ENCODE measurements around the gene COL5A1.

COL5A1 gene

DNA sequence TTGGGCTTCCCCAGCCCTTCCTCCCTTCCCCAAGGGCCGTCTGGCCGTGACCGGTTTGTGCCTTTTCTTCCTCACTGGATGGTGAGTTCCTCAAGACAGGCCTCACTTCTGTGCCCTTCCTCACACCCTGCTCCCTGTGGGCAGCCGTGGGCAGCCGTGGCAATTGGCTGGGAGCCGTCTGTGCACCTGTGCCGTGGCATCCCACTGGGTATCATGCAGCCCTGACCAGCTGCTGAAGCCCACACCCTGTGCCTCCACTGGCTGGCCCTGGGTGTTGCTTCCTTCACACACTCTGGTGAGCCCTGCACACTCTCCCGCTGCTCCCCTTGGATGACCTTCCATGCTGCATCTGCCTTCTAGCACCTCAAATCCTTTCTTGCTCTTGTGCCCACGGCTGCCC, 100.2 kb downstream of the COL5A1 start:
- no peak for DNase-seq (ENCODE audit: low read depth in 2 of 2)

DNA sequence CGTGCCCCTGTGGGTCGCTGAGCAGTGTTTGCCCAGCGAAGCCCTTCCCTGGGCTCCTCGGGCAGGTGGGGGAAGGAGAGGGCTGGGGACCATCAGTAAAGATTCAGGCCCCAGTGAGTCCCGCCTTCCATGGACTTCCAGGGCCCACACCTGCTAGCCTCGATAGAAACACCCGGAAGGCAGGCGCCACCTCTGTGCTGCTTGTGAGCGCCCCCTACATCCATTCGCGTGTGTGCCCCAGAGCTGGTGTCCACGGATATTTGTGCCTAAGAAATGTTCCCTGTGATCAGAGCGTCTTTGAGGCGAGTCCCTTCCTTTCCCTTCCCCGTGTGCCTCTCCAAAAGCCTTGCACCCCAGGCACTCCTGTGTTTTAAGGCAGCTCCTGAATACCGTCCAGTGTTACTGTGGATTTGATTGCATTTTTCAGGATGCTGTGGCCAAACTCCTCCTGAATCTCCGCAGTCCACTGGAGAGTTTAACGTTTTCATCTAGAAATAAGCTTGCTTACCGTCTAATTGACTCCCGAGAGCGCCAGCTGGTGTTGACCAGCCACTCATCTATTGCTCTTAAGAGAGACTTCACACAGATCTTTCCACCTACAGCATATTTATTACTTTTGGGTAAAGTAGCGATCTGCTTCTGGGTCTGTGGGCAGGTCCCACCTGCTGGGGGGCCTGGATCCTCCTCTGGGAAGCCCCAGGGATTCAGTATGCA, 101.4 kb downstream of the COL5A1 start:
- no peak for DNase-seq (ENCODE audit: low read depth in 2 of 2)

GRCh38 chr9:134743853-134744252, 102.2 kb downstream of the COL5A1 start:
- no peak for DNase-seq (ENCODE audit: low read depth in 2 of 2)

GRCh38 chr9:134744385-134745295, 103.0 kb downstream of the COL5A1 start:
- no peak for DNase-seq (ENCODE audit: low read depth in 2 of 2)

DNA sequence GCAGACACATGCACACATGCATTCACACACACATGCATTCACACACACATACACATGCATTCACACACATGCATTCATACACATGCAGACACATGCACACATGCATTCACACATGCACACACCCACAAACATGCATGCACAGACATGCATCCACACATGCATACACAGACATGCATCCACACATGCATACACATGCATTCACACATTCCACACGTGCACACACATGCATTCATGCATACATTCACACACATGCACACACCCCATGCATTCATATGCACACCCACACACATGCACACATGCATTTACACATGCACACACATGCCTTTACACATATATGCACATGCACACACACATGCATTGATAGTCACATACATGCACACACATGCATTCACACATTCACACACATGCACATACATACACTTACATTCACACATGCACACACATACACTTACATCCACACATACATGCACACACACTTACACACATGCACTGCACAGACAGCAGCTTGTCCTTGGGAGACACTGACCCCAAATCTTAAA, 106.4 kb downstream of the COL5A1 start:
- no peak for DNase-seq (ENCODE audit: low read depth in 2 of 2)

DNA sequence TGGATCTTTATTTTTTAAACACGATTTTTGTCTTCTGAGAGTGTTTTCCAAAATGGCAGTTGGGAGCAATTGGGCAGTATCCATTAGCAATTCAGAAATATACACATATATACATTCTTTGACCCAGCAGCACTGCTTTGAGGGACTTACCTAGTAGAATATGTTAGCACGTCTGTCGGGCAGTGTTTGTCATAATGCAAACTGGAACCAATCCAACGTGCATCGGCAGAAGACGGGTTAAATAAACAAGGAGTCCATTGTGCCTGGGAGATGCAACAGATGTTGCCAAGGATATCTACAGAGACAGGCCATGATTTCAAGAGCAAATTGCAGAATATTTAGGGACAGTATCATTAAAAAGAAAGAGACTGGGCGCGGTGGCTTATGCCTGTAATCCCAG, 107.0 kb downstream of the COL5A1 start:
- no peak for DNase-seq (ENCODE audit: low read depth in 2 of 2)

DNA sequence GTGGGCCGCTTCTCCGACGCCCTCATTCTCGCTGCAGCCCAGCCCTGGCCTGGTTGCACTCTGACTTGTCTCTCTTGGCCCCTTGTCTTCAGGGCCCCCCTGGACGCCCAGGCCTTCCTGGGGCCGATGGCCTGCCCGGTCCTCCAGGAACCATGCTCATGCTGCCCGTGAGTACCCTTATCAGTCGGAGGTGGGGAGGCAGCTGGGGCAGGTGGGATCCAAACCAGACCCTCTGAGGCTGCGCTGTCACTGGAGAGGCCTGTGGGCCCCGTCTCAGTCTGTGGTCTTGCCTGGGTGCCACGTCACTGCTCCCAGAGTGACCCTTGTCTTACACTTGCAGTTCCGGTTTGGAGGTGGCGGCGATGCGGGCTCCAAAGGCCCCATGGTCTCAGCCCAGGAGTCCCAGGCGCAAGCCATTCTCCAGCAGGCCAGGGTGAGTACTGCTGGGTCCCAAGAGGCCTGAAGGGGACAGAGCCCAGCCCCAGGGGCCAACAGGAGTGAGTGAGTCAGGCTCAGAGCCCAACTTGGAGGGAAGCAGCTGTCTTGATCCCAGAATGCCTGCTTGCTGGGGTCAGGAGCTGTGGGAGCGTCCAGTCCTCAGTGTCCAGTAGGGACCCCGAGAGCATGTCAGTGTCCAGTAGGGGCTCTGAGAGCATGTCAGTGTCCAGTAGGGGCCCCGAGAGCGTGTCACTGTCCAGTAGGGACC, 109.0 kb downstream of the COL5A1 start:
- no peak for DNase-seq (ENCODE audit: low read depth in 2 of 2)

DNA sequence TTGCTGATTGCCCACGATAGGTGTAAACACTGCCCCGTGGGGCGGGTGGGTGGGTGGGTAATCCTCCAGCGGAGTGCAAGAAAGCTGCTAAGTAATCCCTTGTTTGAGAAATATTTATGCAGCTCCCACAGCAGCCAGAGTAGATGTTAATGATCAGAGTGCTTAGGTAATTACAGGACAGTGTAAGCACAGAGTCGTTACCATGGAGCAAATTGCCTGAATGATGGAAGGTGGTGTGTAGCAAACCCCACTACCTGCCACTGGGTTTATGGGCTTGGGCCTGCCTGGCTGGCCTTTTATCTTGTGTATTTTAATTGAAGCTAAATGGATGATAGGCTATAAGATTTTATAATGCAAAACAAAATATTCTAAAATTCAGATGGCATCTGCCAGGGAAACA, 110.0 kb downstream of the COL5A1 start:
- DNase-seq (ENCODE audit: low read depth in 2 of 2) = no peak

GRCh38 chr9:134752471-134753168, 111.0 kb downstream of the COL5A1 start:
- DNase-seq (ENCODE audit: low read depth in 2 of 2) = no peak

- no peak for DNase-seq (ENCODE audit: low read depth in 2 of 2)
Observed at GRCh38 chr9:134753191-134753590, 111.6 kb downstream of the COL5A1 start.

GRCh38 chr9:134755221-134755907, 113.8 kb downstream of the COL5A1 start:
- no peak for DNase-seq (ENCODE audit: low read depth in 2 of 2)

GRCh38 chr9:134756098-134756497, 114.5 kb downstream of the COL5A1 start:
- DNase-seq (ENCODE audit: low read depth in 2 of 2) = no peak

GRCh38 chr9:134757216-134757975, 115.8 kb downstream of the COL5A1 start:
- no peak for DNase-seq (ENCODE audit: low read depth in 2 of 2)

DNA sequence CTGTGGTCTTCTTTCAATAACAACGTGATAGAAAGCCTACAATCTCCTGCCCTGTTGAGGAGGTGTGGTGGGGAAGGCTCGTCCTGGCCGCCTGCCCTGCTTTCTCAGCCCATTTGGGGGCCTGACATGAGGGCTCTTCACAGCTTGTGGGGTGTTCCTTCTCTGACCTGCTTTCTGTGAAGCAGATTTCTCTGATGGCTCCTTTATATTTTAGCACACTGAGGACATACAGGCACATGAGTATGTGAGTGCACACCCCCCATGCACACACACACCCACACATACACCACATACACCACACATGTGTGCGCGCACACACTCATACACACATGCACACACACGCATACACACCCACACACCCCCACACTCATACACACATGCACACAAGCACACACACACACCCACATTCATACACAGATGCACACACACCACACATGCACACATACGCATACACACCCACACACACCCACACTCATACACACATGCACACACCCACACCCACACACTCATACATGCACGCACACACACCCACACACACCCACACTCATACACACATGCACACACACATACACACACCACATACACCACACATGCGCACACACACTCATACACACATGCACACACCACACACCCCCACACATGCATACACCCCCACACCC, 117.5 kb downstream of the COL5A1 start:
- no peak for DNase-seq (ENCODE audit: low read depth in 2 of 2)

- DNase-seq (ENCODE audit: low read depth in 2 of 2) = no peak
Observed at GRCh38 chr9:134759913-134760312, 118.3 kb downstream of the COL5A1 start.

- no peak for DNase-seq (ENCODE audit: low read depth in 2 of 2)
Observed at GRCh38 chr9:134760750-134761420, 119.3 kb downstream of the COL5A1 start.

DNA sequence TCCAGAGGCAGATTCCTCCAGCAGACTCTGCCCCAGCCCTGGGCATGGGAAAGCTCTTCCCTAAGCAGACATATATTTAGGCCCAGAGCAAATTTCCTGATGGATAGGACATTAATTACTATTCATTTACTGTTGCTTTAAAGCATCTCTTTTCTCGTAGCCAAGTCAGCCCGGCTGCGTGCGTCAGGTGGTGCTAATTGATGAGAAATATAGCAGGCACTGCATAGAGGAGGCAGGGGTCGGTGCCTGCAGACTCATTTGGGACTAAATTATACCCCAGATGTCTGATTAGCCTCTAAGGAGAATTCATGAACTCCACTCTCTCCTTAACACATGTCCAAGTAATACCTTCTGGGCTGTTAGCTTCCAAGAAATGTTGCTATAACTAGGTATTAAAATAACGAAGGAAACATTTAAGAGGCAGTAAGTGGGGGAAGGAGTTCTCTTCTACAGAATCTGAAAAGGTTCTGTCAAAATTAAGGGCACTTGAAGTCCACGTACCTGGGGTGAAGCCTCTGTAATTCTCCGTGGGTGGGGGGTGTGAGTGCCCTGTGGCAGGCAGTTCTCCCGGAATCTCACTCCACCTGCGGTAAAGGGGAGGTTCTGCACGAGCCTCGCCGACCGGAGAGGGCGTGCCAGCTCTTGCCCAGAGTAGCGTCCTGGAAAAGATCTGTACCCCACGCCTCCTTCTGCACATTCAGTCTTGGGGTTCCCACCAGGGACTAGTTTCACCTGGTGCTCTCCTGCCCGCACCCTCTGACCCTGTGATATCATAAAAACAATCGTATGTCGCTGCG, 123.1 kb downstream of the COL5A1 start:
- no peak for DNase-seq (ENCODE audit: low read depth in 2 of 2)

DNA sequence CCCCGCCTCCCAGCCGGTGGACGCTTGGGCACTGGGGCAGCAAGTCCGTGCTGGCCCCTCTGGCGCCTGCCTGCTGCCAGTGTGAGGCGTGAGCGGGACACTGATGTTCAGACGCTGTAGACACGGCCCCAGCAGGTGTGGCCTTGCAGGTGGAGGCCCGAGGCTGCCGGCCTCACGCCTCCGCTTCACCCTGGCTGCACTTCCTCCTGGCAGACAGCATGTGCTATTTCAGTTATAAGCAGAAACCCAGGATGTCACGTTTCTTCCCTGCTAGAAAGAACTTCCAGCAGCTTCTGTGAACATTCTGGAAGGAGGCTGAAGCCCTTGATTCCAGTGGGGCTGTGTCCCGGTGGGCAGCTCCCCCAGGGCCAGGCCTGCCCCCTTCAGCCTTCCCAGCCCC, 124.2 kb downstream of the COL5A1 start:
- DNase-seq (ENCODE audit: low read depth in 2 of 2) = no peak
